CD4-positive, alpha-beta T cell treated with Interleukin-12 subunit alpha and Interleukin-12 subunit beta, for 1 hour (primary cell): ENCODE results near the gene MEX3D.
A peak's percentile ranks its signal among the peaks of the same experiment; 100 is the strongest.

Experiments used
- DNase-seq: peaks from one replicate; pipeline ENCODE4 v3.0.0-alpha.2; 2020

Gene MEX3D

DNA sequence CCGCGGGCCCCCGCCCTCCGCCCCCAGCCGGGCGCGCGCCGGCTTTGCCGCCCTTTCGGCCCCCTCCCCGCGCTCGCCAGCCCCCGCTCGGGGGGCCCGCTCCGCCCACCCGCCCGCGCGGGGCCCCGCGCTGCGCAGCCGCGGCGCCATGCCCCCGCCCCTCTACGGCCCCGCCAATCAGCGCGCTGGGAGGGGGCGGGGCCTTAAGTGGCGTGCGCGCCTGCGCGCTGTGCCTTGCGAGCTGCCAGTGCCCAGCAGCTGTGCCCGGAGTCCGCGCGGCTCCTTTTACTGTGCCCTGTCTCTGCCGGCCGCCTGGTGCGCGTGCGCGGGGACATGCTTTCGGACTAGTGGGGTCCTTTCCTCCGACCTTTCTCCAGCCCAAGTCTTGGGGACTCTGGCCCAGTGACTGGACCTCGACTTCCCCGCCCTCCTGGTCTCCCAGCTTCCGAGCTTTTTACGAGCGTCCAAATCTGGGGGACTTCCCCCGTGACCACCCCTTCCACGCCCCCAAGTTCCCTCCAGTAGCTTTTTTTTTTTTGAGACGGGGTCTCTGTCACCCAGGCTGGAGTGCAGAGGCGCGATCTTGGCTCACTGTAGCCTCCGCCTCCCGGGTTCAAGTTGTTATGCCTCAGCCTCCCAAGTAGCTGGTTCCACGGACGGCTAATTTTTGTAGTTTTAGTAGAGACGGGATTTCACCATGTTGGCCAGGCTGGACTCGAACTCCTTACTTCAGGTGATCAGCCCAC lies 24.8 kb upstream of the MEX3D start, which contains the start of gene MBD3:
MBD3 (minus strand) TSS at position 111 of the 746 bp plus-strand sequence. CDS start 234 bp downstream, outside the sequence.
- DNase-seq, result peak; percentile 91

DNA sequence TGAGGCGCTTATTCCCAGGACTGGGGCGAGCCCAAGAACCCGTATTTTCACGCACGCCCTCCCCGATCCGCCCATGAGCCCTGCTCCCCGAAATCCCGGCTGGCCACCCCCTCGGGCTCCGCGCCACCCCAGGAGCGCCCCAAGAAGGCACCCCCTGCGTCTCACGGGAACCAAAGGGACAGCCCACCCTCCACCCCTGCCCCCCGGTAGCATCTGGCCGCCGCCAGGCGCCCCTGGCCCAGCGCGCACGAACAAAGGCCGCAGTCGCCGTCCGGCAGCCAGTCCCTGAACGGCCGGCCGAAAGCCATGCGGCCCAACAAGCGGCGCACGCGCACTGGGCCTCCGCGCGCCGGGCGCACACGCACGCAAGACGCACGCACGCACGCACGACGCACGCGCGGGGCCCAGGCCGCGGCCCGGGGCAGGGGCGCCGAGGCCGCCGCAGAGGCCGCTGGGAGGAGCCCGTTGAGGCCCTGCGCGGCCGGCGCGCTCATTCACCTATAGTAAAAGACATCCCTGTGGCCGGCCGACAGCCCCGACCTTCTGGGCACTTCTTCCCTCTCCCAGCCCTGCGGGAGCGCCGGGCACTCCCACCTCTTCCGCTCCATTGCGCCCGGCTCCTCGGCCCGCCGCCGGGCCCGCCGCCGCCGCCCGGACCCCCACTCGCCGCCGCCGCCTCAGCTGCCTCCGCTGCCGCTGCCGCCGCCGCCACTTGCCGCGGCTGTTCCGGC lies 24.1 kb upstream of the MEX3D start:
- peak; percentile 87 for DNase-seq

DNA sequence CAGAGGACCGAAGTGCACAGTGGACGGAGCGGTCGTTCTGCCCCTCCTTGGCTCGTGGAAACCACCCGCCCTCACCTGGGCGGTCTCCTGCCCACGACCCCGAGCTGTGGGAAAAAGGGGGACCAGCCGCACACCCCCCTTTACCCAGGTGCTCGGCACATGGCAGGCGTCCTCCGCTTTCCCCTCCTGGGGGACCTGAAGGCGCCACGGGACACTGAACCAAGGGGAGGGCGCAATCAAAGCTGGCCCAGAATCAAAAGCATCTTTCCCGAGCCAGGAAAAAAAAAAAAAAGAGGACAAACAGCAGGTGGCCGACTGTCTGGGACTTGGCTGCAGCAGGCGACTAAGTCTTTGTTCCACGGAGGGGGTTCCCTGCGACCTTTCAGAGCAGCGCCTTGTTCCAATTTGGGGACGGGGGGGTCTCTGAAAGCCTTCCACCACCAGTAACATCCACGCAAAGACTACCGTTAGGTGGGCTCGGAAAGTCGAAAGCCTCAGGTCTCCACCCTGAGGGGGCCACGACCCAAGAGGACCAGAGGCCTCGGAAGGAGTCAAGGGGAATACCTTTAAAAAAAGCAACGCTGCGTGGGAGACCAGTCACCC lies 23.4 kb upstream of the MEX3D start:
- DNase-seq, result peak; percentile 13

GRCh38 chr19:1590641-1591397 lies 22.7 kb upstream of the MEX3D start:
- DNase-seq, result peak; percentile 35

- no peak for DNase-seq
These were observed 19.7 kb upstream of the MEX3D start for GRCh38 chr19:1587872-1588271.

- no peak for DNase-seq
These were observed 17.1 kb upstream of the MEX3D start for GRCh38 chr19:1585243-1585580.

DNA sequence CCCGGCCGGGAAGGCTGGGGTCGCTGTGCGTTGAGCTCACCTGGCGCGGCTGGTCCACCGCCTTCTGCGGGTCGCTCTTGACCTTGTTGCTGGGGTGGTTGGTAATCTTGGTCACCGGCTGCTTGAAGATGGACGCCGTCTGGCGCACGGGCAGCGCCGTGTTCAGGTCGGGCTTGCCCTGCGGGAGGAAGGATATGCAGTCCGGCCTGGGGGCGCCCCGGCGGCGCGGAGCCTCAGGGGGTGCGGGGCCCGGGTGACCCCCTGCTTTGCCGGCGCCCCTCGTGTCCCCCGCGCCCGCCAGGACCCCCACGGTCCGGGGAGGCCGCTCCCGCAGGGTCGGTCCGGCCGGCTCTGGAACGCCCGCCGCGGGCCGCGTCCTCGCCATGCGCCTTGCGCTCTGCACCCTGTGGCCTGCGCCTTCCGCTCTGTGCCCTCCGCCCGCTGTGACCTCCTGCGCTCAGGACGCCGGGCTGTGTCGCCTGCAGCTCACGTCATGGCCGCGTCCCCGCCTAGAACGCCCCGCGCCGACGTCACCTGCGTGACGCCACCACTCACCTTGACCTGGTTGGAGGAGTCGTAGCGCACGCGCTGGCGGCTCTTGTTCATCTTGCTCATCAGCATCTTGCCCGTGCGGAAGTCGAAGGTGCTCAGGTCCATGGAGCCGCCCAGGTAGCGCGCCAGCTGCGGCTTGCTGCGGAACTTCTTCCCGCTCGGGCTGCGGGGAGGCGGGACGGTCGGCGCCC lies 16.5 kb upstream of the MEX3D start:
- DNase-seq, result no peak

- no peak for DNase-seq
These were observed 14.1 kb upstream of the MEX3D start for GRCh38 chr19:1582201-1582600.

DNA sequence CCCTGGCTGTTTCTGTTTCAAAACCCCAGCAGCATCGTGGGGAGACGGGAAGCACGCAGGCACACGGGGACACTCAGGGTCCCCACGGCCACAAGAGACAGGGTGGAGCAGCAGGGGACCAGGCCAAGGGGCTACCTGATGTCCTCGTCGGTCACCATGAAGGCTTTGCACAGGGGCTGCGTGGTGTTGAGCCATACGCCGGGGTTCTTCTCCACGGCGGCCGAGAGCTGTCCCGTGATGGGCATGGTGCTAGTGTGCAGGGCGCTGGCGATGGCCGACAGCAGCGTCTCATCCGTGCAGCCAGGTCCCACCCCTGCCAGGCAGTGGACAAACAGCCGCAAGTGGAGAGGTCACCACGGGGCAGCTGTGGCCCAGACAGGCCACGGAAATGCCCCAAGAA lies 12.8 kb upstream of the MEX3D start:
- DNase-seq, result no peak

DNA sequence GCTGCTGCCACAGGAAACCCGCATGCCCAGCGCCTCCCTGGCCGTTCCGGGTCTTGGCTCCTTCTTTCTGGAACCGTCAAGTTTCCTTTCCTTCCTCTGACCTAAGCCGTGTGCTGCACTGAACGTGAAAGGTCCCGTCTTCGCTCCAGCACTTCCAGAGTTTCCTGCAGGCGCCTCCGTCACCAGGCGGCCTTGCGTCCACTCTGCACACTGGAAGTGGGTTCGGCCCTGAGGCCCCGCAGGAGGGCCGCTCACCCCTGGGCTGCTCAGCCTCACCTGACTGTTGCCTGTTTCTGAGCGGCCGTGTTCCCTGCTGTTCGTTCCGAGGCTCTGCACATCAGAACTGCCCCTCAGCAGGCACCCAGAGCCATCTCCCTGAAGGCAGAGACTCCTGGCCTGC lies 12.3 kb upstream of the MEX3D start:
- no peak for DNase-seq

DNA sequence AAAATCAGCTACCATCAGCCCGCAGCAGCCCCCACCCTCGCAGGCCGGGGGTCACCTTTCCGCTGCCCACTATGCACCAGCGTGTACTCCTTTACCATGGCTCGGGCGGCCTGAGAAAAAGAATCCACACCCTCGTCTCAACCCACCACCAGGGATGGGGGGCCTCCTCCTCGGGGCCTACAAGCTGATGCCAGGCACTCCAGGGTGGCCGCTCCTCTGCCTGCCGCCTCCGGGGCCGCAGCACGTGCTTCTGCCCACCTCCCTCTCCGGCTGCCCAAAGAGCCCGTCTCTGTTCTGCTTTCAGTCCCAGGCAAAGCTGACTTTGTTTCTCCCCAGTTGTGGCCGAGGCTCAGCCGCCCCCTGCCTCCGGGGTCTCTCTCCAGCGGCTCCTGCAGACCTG lies 11.1 kb upstream of the MEX3D start:
- DNase-seq, result no peak

DNA sequence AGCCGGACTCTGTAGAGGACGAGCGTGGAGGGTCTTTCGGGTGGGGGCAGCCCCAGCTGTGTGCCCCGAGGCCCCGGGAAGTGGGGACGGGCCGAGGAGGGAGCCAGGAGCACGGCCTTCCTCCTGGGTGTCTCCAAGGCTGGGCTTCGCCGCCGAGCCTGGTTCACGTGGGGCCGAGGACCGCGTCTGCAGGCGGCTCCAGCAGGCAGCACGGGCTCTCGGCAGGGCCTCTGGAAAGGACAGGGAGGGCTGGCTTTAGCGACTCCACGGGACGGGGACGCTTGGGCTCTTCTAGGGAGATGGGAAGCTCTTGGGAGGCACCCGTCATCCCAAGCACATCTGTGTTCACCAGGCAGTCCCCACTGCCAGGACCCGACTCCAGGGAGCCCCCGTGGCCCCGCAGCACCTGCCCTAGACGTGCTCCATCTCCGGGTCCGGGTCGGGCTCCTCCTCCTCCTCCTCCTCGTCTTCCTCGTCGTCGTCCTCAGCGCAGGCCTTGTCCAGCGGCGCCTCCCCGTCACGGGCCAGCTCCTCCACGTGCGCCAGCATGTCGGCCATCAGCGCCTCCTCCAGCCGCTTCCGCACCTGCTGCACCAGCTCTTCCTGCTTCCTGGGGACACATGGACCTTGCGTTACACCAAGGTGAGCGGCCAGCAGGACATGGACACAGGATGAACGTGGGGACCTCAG lies 9.9 kb upstream of the MEX3D start:
- no peak for DNase-seq

DNA sequence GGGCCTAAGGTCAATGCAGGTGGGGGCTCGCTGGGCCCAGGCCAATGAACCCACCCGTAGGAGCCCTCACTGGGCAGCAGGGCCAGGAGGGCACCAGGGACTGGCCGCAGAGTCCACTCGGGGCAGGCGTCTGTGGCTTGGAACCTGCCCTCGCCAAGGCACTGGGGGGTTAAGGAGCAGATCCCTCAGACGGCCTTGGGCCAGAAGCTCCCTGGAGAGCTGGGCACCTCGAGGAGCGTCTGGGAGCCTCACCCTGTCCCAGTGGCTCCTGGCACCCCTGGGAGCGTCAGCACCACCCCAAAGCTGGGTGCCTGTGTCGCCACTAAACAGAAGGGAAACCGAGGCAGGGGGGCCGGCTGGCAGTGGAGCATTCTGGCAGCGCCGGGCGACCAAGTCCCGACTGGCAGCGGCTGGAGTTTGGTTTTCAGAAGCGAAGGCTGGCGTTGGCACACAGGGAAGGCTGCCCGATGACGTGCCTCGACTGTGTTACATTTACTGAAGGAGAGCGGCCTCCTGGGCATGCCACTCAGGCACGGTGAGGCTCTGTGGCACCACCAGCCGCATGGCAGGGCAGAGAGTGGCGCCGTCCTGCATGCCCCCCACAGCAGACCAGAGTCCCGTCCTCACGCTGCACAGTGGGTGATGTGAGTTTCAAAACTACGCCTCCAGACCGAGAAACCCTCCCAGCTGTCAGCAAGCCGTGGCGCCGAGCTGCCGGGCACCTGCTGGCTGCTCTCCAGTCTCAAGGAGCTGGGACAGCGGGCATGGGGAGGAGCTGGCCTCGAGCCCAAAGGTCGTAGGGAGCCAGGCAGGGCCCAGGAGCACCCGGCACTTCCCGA lies 9.2 kb upstream of the MEX3D start:
- no peak for DNase-seq

GRCh38 chr19:1576242-1577089 lies 8.3 kb upstream of the MEX3D start:
- no peak for DNase-seq

GRCh38 chr19:1575323-1576241 lies 7.5 kb upstream of the MEX3D start:
- no peak for DNase-seq

GRCh38 chr19:1574354-1575136 lies 6.4 kb upstream of the MEX3D start:
- DNase-seq, result no peak

DNA sequence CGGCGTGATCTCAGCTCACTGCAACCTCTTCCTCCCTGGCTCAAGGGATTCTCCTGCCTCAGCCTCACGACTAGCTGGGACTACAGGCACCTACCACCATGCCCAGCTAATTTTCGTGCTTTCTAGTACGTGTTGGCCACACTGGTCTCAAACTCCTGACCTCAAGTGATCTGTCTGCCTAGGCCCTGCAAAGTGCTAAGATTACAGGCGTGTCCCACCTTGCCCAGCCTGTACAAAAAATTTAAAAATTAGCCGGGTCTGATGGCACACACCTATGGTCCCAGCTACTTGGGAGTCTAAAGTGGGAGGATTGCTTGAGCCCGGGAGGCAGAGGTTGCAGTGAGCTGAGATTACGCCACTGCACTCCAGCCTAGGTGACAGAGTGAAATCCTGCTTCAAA lies 4.7 kb upstream of the MEX3D start:
- DNase-seq, result no peak

GRCh38 chr19:1571358-1571757 lies 3.2 kb upstream of the MEX3D start:
- DNase-seq, result no peak
